Brain microvascular endothelial cell (primary cell): ENCODE data around the gene CCDC136.

Experiments used
- DNase-seq: peaks from one replicate; pipeline ENCODE4 v3.0.0-alpha.2; 2020
- H3K27ac ChIP-seq: fragments of 250-450 bp; sonication (Bioruptor Pico); 2 replicates; pipeline ENCODE4 v1.5.1; 2020; ENCODE audit warnings: mild to moderate bottlenecking, moderate library complexity
- H3K27me3 ChIP-seq: fragments of 250-450 bp; sonication (Bioruptor Pico); replicated peaks from 2 replicates; pipeline ENCODE4 v1.5.1; 2020; ENCODE audit warnings: mild to moderate bottlenecking
- H3K36me3 ChIP-seq: fragments of 250-450 bp; sonication (Bioruptor Pico); replicated peaks from 2 replicates; pipeline ENCODE4 v1.5.1; 2020; ENCODE audit warnings: mild to moderate bottlenecking
- H3K4me3 ChIP-seq: 2 replicates; pipeline ENCODE4 v1.5.1; 2011; ENCODE audit warnings: low read depth, mild to moderate bottlenecking, control low read depth, low read length, moderate library complexity
- in situ Hi-C: cut with HindIII; loops from 2 replicates; pipeline ENCODE4 v1.10.0; 2017; ENCODE audit warnings: low sequenced_read_pairs, low pct_ligation_motif_present
- TF ChIP-seq, protein P1 (sequence below): IDR thresholded peaks from 2 replicates; pipeline ENCODE4 v1.5.1; 2011; ENCODE audit warnings: low read depth, mild to moderate bottlenecking, moderate library complexity, low read length, control low read depth, inconsistent platforms; ENCODE audit errors: missing control alignments

The CCDC136 gene

DNA sequence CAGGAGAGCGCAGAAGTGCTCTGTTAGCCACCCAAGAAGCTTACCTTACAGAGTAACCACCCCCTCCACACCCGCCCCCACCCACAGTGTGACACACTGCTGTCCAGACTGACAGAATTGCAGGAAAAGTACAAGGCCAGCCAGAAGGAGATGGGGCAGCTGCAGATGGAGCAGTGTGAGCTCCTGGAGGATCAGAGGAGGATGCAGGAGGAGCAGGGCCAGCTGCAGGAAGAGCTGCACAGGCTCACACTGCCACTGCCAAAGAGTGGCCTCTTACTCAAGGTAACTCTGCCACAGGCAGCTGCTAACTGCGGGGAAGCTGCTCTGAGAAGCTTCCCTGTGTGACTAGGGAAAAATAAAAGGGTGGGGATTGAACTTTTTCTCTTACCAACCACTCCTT lies 17.6 kb downstream of the CCDC136 start:
- Histone ChIP-seq H3K36me3 (no peaks in the 10 kb centered on the region), H3K27me3 (no peaks in the 10 kb centered on the region), H3K27ac (no peak overlapping the region), H3K4me3 (no peak overlapping the region)
- DNase-seq: no peak
- in situ Hi-C loops: no loop called here
- TF ChIP-seq, protein P1, sequence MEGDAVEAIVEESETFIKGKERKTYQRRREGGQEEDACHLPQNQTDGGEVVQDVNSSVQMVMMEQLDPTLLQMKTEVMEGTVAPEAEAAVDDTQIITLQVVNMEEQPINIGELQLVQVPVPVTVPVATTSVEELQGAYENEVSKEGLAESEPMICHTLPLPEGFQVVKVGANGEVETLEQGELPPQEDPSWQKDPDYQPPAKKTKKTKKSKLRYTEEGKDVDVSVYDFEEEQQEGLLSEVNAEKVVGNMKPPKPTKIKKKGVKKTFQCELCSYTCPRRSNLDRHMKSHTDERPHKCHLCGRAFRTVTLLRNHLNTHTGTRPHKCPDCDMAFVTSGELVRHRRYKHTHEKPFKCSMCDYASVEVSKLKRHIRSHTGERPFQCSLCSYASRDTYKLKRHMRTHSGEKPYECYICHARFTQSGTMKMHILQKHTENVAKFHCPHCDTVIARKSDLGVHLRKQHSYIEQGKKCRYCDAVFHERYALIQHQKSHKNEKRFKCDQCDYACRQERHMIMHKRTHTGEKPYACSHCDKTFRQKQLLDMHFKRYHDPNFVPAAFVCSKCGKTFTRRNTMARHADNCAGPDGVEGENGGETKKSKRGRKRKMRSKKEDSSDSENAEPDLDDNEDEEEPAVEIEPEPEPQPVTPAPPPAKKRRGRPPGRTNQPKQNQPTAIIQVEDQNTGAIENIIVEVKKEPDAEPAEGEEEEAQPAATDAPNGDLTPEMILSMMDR: no peak

DNA sequence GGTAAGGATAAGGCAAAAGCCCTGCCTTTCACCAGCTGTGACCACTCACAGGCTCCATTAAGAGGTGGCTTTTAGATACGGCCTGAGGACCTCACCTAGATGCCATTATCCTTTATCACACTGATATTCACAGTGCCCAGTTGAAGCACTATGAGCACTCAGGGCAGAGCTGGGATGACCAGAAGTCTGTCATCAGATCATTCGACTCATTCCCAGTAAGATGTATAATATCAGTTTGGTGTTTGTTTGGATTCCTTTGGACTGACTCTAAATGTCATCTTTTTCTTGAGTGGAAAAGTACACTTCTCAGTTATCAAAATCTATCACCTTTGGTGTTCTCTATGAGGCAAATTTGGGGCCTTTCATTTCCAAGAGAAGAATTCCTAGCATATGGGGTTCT lies 18.7 kb downstream of the CCDC136 start:
- Histone ChIP-seq H3K4me3 (no peak overlapping the region), H3K27ac (no peak overlapping the region), H3K36me3 (no peaks in the 10 kb centered on the region), H3K27me3 (no peaks in the 10 kb centered on the region)
- TF ChIP-seq, protein P1: no peak
- DNase-seq: no peak
- in situ Hi-C loops: no loop called here

DNA sequence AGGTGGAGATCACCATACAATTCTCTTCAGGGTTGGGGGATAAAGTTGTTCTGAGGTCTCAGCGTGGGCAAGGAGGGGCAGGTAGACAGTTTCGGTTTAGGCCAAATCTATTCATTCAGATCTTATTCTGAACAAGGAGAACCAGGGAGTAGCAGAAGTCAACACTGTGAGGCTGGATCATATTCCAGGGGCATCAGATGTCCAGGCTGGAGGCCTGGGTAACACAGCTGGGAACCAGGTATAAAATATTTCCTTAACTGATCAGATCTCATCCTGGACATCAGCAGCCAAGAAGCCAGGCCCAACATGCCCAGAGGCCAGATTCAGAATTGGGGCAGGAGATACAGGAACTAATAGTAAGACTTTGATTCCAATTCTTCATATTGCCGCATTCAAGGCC lies 19.2 kb downstream of the CCDC136 start:
- TF ChIP-seq, protein P1: no peak
- DNase-seq: no peak
- H3K27ac ChIP-seq: no peak overlapping the region
- H3K27me3 ChIP-seq: no peaks in the 10 kb centered on the region
- no peaks in the 10 kb centered on the region for H3K36me3 ChIP-seq
- in situ Hi-C loops: no loop called here
- no peak overlapping the region for H3K4me3 ChIP-seq

DNA sequence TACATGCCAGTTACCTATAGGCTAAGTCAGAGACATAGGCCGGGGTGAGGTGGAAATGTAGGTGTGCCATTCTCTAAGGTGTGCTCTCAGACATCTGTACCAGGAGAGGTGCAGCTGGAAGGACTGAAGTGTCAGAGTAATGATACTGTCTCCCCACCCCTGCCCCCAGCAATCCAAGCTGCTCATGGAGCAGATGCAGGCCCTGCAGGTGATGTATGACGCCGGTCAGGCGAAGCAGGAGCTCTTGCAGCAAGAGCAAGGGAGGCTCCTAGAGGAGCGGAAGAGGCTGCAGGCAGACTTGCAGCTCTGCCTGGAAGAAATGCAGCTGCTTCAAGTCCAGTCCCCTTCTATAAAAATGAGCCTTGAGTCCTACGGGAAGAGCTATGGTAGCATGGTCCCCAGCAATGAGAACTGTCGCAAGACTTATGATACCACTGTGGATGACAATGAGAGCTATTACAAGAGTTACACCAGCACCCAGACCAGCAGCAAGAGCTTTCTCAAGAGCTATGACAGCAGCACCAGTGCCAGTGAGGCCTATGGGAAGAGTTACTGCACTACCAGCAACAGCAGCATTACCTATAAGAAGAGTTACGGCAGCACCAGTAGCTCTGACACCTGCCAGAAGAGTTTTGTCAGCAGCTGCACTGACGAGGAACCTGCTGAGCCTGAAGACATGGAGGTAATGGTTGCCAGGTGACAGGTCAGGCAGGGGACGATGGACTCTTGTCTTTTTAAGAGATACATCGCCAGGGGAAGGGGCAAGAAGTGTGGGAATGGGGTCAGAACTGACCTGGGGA lies 20.1 kb downstream of the CCDC136 start:
- TF ChIP-seq, protein P1: no peak
- no peaks in the 10 kb centered on the region for H3K36me3 ChIP-seq
- DNase-seq: no peak
- H3K27ac ChIP-seq: no peak overlapping the region
- no peaks in the 10 kb centered on the region for H3K27me3 ChIP-seq
- in situ Hi-C loops: no loop called here
- H3K4me3 ChIP-seq: no peak overlapping the region

DNA sequence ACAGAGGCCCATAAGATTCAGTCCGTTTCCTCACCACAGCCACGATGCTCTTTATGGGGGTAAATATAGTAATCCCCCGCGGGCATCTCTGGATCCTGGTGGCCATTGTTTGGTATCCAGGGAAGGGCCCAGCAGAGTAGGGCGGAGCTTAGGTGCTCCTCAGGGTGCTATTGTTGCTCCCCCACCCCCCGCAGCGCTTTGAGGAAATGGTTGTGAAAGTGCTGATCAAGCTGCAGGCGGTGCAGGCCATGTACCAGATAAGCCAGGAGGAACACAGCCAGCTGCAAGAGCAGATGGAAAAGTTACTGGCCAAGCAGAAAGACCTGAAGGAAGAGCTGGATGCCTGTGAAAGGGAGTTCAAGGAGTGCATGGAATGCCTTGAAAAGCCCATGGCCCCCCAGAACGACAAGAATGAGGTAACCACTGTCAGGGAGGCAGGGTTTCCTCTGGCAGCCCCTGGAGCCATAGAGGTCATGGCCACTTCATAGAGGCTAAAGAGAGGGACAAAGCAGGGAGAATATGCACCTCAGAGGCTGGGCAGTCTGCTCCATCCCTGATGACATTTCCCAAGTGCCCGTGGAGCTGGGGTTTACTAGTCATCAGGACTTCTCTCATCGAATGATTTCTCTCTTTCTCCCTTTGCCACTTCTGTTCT lies 20.9 kb downstream of the CCDC136 start:
- no peaks in the 10 kb centered on the region for H3K36me3 ChIP-seq
- H3K27ac ChIP-seq: no peak overlapping the region
- in situ Hi-C loops: no loop called here
- H3K27me3 ChIP-seq: no peaks in the 10 kb centered on the region
- TF ChIP-seq, protein P1: no peak
- DNase-seq: no peak
- H3K4me3 ChIP-seq: no peak overlapping the region
